Chondrocyte (in vitro differentiated cells): ENCODE data around the gene CDK19. TPM values are rescaled to one million over a fixed set of nuclear protein-coding genes. Genes with fewer than 3 reads are reported as not detected.
"Not testable (repeated sequence)": the region's sequence is repeated elsewhere in the genome, so short reads cannot be mapped to it uniquely, and the experiment has no call there.

Experiments used
- DNase-seq: peaks from one replicate; pipeline ENCODE4 v3.0.0; 2021; ENCODE audit warnings: mixed read lengths, low spot score
- H3K27ac Mint-ChIP-seq: one replicate; pipeline ENCODE4 v1.8.0; 2021; ENCODE audit warnings: mild to moderate bottlenecking, moderate library complexity, mixed read lengths; ENCODE audit not compliant: unreplicated experiment
- H3K27me3 Mint-ChIP-seq: 2 replicates; pipeline ENCODE4 v1.8.0; 2021; ENCODE audit warnings: low read depth, mixed read lengths
- H3K36me3 Mint-ChIP-seq: 2 replicates; pipeline ENCODE4 v1.8.0; 2021; ENCODE audit warnings: low read depth, mixed read lengths
- H3K4me1 Mint-ChIP-seq: 2 replicates; pipeline ENCODE4 v1.8.0; 2021; ENCODE audit warnings: low read depth, mild to moderate bottlenecking, mixed read lengths
- H3K4me3 Mint-ChIP-seq: one replicate; pipeline ENCODE4 v1.8.0; 2021; ENCODE audit warnings: mild to moderate bottlenecking, moderate library complexity, mixed read lengths; ENCODE audit not compliant: unreplicated experiment
- H3K9me3 Mint-ChIP-seq: 2 replicates; pipeline ENCODE4 v1.8.0; 2021; ENCODE audit warnings: low read depth, mixed read lengths
- CTCF ChIP-seq: fragments of 200-600 bp; sonication (generic); IDR thresholded peaks from 2 replicates; pipeline ENCODE4 v1.5.0; 2021; ENCODE audit warnings: antibody characterized with exemption, mild to moderate bottlenecking, moderate library complexity
- total RNA-seq: library from RNA; stranded (reverse); gene quantifications from 3 replicates; pipeline ENCODE4 v1.2.1, GENCODE V29; 2021

CDK19 gene
- total RNA-seq, 1 donor from 2014 or later = 21.6 TPM

DNA sequence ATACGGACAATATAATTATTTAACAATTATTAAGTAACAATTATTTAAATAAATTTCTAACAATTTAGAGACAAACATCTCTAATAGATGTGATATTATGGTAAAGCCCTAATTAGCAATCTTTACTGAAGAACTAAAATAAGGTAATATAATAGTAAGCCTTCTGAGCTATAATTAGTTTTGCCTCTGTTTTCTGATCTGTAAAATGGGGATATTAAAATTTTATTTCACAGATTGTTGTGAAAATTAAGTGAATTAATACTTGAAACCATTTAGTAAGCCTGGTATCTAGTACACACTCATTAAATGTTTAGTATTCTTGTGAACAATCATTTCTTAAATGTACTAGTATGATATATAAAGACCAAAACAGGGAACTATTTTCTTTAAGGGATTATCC lies 70.3 kb downstream of the CDK19 start:
- TF ChIP-seq CTCF = no peak

GRCh38 chr6:110742552-110742951 lies 72.7 kb downstream of the CDK19 start:
- DNase-seq, H3K27ac Mint-ChIP-seq, H3K4me3 Mint-ChIP-seq, H3K27me3 Mint-ChIP-seq: not testable (repeated sequence)
- Mint-ChIP-seq H3K4me1 (peaks cover 12% of the 10 kb centered on the region), H3K36me3 (peaks cover 20% of the 10 kb centered on the region), H3K9me3 (peaks cover 22% of the 10 kb centered on the region)

More for the DNA sequence above, 70.3 kb downstream of the CDK19 start:
- Mint-ChIP-seq H3K9me3 (peaks cover 22% of the 10 kb centered on the region), H3K27ac (no peak overlapping the region), H3K4me1 (peaks cover 3% of the 10 kb centered on the region), H3K4me3 (no peak overlapping the region), H3K36me3 (peaks cover 20% of the 10 kb centered on the region), H3K27me3 (no peaks in the 10 kb centered on the region)
- DNase-seq = no peak

DNA sequence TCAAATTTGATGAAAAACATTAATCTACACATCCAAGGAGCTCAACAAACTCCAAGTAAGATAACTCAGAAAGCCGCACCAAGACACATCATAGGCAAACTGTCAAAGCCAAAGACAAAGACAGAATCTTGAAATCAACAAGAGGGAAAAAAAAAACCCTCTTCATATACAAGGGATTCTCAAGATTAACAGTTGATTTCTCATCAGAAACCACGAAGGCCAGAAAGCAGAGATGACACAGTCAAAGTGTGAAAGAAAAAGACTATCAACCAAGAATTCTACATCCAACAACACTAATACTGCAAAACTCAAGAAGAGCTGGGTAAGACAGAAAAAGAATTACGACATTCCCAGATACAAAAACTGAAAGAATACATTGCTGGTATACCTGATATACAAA lies 73.8 kb downstream of the CDK19 start:
- Mint-ChIP-seq H3K36me3 (peaks cover 20% of the 10 kb centered on the region), H3K4me3 (no peak overlapping the region), H3K27me3 (no peaks in the 10 kb centered on the region), H3K4me1 (peaks cover 17% of the 10 kb centered on the region), H3K9me3 (peaks cover 22% of the 10 kb centered on the region), H3K27ac (no peak overlapping the region)
- DNase-seq = no peak
- TF ChIP-seq CTCF = no peak

GRCh38 chr6:110738899-110739365 lies 76.3 kb downstream of the CDK19 start:
- no peak for DNase-seq
- Mint-ChIP-seq H3K27me3 (no peaks in the 10 kb centered on the region), H3K4me3 (no peak overlapping the region), H3K36me3 (peaks cover 22% of the 10 kb centered on the region), H3K27ac (no peak overlapping the region), H3K9me3 (peaks cover 22% of the 10 kb centered on the region), H3K4me1 (peaks cover 17% of the 10 kb centered on the region)
- TF ChIP-seq CTCF = no peak

DNA sequence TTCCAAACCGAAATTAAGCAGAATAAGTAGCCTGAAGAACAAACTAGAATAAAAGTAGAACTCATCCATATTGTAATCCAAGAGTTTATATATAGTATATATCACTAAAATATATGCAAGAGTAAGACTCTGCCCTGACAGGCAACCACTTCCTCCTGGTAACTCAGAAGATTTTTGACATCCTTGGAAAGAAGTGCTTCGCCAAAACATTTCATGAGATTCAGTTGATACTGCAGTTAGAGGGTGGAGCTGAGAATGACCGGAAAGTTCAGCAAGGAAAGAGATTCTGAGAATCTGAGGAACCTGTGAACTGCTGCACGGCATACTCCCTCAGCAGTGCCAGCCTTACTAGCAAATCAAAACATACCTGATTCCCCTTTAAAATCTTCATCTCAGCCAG lies 79.6 kb downstream of the CDK19 start:
- Mint-ChIP-seq H3K4me3 (no peak overlapping the region), H3K27ac (no peak overlapping the region), H3K27me3 (no peaks in the 10 kb centered on the region), H3K4me1 (peaks cover 17% of the 10 kb centered on the region), H3K36me3 (peaks cover 2% of the 10 kb centered on the region), H3K9me3 (peaks cover 1% of the 10 kb centered on the region)
- TF ChIP-seq CTCF = no peak
- DNase-seq = no peak

GRCh38 chr6:110731898-110732297 lies 83.4 kb downstream of the CDK19 start:
- H3K27ac Mint-ChIP-seq = no peak overlapping the region
- no peak for TF ChIP-seq CTCF
- no peaks in the 10 kb centered on the region for H3K9me3 Mint-ChIP-seq
- H3K36me3 Mint-ChIP-seq = peaks cover 2% of the 10 kb centered on the region
- H3K4me1 Mint-ChIP-seq = no peaks in the 10 kb centered on the region
- DNase-seq = no peak
- no peak overlapping the region for H3K4me3 Mint-ChIP-seq
- H3K27me3 Mint-ChIP-seq = no peaks in the 10 kb centered on the region
